Esophagus muscularis mucosa (tissue), 4 donors: Measurements from ENCODE around the gene ZNF28.
"Not testable (repeated sequence)": the region's sequence is repeated elsewhere in the genome, so short reads cannot be mapped to it uniquely, and the experiment has no call there.

Experiments
- EP300 ChIP-seq: sonication (generic); formaldehyde crosslinking; IDR thresholded peaks from one replicate; pipeline ENCODE4 v1.6.1; 2017; ENCODE audit warnings: antibody characterized with exemption
- POLR2A ChIP-seq: fragments of 450-650 bp; IDR thresholded peaks from one replicate; pipeline ENCODE4 v1.6.1; 2017; ENCODE audit warnings: antibody characterized with exemption, moderate library complexity, mild to moderate bottlenecking, low read depth
- POLR2AphosphoS5 ChIP-seq, 2 donors: sonication (generic); formaldehyde crosslinking; IDR thresholded peaks; one replicate each; pipeline ENCODE4 v1.6.1; 2017; ENCODE audit warnings: antibody characterized with exemption in 2 of 2
- TF ChIP-seq, protein P1 (sequence below), 3 experiments: fragments of 200-600 bp in 2 of 3; fragments of 450-650 bp in 1 of 3; sonication (generic) in 2 of 3; IDR thresholded peaks; one replicate each; pipeline ENCODE4 v1.5.1; 2017 to 2019; ENCODE audit warnings: antibody characterized with exemption in 3 of 3, mild to moderate bottlenecking in 2 of 3, moderate library complexity in 1 of 3

DNA sequence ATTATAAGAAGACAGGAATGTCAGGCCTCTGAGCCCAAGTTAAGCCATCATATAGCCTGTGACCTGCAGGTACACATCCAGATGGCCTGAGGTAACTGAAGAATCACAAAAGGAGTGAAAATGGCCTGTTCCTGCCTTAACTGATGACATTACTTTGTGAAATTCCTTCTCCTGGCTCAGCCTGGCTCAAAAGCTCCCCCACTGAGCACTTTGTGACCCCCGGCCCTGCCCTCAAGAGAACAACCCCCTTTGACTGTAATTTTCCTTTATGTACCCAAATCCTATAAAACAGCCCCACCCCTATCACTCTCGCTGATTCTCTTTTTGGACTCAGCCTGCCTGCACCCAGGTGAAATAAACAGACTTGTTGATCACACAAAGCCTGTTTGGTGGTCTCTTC is 65.0 kb downstream of the ZNF28 start:
- not testable (repeated sequence) for TF ChIP-seq POLR2AphosphoS5 (IDR thresholded peaks at IDR 0.05); EP300; POLR2A
- TF ChIP-seq, protein P1, sequence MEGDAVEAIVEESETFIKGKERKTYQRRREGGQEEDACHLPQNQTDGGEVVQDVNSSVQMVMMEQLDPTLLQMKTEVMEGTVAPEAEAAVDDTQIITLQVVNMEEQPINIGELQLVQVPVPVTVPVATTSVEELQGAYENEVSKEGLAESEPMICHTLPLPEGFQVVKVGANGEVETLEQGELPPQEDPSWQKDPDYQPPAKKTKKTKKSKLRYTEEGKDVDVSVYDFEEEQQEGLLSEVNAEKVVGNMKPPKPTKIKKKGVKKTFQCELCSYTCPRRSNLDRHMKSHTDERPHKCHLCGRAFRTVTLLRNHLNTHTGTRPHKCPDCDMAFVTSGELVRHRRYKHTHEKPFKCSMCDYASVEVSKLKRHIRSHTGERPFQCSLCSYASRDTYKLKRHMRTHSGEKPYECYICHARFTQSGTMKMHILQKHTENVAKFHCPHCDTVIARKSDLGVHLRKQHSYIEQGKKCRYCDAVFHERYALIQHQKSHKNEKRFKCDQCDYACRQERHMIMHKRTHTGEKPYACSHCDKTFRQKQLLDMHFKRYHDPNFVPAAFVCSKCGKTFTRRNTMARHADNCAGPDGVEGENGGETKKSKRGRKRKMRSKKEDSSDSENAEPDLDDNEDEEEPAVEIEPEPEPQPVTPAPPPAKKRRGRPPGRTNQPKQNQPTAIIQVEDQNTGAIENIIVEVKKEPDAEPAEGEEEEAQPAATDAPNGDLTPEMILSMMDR (IDR thresholded peaks at IDR 0.05): not testable (repeated sequence)
